OCI-M2 (cell line): ENCODE data around the gene PDE4A.
A peak's percentile ranks its signal among the peaks of the same experiment; 100 is the strongest.
"Not testable (repeated sequence)": the region's sequence is repeated elsewhere in the genome, so short reads cannot be mapped to it uniquely, and the experiment has no call there.

ENCODE experiments used
- DNase-seq: peaks from one replicate; lab custom pipeline; 2025; ENCODE audit not compliant: unreplicated experiment; lab: John Stamatoyannopoulos, UW

PDE4A gene

DNA sequence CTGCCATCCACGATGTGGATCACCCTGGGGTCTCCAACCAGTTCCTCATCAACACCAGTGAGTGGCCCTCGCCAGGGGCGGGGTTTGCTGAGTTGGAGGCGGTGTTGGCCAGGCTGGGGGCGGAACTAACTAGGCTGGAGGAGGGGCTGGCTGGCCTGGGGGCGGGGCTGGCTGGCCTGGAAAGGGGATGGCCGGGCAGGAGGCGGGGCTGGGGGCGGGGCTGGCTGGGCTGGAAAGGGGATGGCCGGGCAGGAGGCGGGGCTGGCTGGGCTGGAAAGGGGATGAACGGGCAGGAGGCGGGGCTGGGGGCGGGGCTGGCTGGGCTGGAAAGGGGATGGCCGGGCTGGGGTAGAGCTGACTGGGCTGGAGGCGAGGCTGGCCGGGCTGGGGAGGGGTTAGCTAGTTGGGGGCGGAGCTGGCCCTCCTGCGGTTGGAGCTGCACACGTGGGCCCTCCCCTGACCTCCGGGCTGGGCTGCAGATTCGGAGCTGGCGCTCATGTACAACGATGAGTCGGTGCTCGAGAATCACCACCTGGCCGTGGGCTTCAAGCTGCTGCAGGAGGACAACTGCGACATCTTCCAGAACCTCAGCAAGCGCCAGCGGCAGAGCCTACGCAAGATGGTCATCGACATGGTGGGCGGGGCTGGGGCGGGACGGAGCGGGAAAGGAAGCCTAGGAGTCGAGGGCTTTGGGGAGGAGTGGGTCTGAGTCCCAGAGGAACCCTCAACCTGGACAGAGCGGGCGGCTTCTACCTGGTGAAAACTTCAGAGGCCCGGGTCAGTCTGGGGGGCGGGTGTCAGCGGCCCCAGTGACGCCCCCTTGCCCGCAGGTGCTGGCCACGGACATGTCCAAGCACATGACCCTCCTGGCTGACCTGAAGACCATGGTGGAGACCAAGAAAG, 41.0 kb downstream of the PDE4A start:
- no peak for DNase-seq

DNA sequence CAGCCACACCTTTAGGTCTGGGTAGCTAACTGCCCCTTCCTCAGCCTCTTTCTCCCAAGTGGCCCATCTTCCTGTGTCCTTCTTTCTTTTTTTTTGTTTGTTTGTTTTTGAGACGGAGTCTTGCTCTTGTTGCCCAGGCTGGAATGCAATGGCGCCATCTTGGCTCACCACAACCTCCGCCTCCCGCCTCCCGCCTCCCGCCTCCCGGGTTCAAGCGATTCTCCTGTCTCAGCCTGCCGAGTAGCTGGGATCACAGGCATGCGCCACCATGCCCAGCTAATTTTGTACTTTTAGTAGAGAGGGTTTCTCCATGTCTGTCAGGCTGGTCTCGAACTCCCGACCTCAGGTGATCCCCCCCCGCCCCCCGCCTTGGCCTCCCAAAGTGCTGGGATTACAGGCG, 41.7 kb downstream of the PDE4A start:
- DNase-seq = not testable (repeated sequence)

DNA sequence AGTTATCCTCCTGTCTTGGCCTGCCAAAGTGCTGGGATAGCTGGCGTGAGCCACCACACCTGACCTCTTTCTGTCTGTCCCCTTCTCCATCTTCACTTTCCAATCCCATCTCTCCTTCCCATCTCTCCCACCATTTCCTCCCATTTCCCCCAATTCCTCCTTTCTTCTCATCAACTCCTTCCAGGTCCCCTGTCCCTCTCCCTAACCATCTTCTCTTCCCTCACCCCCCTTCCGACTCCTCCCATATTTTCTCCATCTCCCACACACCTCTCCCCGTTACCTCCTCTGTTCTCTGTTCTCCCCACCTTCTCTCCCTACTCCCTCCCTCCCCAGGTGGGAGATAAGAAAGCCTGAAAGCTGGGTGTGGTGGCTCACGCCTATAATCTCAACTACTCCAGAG, 42.2 kb downstream of the PDE4A start:
- DNase-seq = no peak

GRCh38 chr19:10464456-10464855, 44.1 kb downstream of the PDE4A start:
- no peak for DNase-seq

GRCh38 chr19:10467104-10467706, 46.9 kb downstream of the PDE4A start:
- no peak for DNase-seq

- DNase-seq = no peak
Observed at GRCh38 chr19:10468133-10468532, 47.8 kb downstream of the PDE4A start.

- DNase-seq = peak; percentile 86
Observed at GRCh38 chr19:10471909-10472308, 51.6 kb downstream of the PDE4A start.

DNA sequence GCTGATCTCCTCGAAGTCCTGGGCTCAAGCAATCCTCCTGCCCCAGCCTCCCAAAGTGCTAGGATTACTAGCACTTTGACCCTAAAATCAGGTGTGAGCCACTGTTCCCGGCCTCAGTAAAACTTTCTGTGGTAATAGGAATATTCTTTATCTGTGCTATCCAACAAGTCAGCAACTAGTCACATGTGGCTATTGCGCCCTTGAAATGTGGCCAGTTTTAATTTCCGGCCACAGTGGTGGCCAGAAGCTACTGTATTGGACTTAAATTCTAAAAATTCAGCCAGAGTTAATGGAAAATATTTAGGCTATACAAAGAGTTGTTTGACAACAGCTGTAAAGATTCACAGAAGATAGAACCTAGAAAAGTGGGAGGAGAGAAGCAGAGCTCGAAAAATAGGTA, 52.9 kb downstream of the PDE4A start:
- no peak for DNase-seq

GRCh38 chr19:10474962-10475451, 54.7 kb downstream of the PDE4A start:
- no peak for DNase-seq

DNA sequence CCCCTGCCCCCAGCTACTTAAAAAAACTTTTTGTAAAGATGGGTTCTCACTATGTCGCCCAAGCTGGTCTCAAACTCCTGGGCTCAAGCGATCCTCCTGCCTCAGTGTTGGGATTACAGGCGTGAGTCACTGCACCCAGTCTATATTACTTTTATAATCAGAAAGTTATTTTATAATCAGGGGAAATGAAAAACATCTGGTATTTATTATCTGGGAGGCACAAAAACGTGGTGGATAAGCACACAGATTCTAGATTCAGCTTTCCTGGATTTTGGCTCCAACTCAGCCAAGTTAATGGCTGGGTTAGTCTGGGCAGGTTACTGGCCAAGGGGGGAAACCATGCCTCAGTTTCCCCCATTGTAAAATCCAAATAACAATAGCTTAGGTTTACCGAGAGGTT, 58.1 kb downstream of the PDE4A start:
- DNase-seq = no peak

DNA sequence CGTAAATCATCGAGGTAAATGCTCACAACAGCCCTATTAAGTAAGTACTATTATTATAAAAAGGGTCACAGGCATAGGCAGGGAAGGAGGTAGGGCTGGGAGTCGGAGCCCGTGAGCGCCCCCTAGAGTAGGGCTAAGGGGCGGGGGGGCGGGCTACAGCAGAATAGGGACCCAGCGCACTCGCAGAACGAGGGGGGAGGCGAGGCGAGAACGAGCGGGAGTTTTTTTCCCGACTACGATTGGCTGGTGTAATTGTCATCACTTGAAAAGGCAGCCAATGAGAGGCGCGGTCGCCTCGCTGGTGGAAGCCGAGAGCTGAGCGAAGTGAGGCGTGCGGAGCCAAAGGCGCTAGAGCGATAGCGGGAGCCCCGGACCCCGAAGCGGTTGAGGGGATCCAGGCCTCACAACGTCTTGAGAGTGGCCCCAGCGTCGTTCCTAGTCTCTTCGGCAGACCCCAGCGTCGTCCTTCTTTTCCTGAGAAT, 58.6 kb downstream of the PDE4A start:
- DNase-seq = no peak

DNA sequence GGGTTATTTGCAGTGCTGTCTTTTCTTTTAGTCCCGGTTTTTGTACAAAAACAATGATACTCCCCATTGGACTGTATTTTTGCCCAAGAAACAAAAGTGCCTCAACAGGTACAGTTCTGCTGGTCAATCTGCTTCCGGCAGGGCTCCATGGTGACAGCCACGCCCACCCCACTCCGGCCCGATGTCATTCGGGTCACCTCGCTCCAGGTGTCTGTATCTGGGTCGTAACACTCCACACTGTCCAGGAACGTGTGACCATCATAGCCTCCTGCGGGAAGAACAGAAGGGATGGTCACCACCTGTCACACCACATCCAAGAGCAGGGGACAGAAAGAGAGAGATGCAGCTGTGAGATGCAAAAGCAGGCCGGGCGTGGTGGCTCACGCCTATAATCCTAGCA, 66.2 kb downstream of the PDE4A start:
- no peak for DNase-seq

DNA sequence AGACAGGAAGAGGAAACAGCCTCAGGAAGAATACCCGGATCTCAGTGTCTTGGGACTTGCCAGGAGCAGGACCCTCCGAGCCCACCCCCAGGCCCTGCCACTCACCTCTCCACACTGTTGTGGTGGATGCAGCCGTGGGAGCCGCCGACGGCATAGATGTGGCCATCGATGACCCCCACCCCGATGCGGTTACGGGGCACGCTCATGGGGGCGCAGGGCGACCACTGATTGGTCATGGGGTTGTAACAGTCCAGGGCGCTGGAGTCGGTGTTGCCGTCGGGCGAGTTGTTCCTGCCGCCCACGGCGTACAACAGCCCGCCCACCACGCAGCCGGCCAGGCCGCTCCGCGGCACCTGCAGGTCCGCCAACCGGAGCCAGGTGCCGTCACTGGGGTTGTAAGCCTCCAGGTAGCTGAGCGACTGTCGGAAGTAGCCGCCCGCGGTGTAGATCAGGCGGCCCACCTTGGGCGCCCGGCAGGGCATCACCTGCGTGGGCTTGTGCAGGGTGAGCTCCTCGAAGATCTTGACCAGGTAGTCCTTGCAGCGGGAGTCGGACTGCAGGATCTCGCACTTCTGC, 71.2 kb downstream of the PDE4A start:
- DNase-seq = no peak

DNA sequence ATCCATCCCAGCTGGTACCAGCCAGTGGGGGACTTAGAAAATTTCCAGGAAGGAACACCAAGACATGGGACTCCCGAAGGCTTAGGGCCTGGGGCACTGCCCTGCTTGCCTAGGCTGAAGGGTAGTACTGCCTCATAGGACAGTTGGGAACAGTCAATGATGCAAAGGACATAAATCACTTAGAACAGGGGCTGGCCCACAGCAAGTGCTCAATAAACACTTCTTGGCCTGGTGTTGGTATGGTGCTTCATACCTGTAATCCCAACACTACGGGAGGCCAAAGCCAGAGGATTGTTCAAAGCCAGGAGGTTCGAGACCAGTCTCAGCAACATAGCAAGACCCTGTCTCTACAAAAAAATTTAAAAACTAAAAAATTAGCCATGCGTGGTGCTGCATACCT, 77.0 kb downstream of the PDE4A start:
- no peak for DNase-seq

DNA sequence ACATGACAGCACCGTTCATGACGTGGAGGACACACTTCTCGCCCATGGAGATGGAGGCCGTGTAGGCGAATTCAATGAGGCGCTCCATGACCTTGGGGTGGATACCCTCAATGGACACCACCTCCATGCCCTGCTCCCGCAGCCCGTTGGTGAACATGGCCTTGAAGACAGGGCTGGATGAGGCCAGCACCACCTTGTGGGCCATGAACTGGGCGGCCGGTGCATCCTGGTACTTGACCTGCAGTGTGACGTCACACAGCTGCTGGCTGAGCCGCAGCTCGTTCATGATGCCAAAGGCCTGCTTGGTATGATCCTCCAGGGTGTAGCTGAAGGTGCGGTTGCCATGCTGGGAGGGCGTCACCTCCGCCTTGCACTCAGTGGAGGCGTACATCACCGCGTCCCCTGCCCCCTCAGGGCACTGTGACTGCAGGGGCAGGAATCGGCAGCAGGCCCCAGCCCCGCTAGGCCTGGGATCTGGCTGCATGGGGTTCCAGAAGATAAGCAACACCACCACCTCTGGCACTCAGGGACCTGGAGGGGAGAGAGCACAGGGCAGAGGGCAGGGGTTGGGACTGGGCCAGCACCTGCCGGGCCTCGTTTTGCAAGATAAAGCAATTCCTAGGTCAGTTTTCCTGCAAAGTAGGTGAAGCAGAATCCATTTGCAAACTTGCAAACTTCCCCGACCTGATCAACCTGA, 79.4 kb downstream of the PDE4A start:
- no peak for DNase-seq

- no peak for DNase-seq
Observed at GRCh38 chr19:10500247-10500592, 79.9 kb downstream of the PDE4A start.

GRCh38 chr19:10501971-10502523, 81.7 kb downstream of the PDE4A start:
- no peak for DNase-seq

DNA sequence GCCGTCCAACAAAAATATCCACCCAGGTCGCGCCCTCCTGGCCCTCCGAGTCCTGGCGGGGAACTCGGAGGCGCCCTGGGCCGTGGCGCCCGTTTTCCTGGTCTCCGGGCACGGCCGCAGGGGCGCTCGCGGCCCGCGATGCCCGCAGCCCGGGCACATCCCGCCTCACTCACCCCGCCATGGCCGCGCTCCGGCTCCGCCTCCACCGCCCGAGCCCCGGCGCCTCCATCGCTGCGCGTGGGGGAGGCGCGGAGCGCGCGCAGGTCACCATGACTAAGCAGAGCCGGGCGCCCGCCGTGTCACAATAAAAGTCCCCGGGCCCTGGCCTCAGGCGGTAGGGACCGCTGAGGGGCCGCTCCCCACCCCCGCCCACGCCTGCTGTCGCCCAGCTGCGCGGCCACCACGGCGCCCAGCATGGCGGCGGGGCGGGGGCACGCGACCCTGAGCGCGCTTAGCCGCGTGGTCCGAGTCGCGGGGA, 82.2 kb downstream of the PDE4A start:
- DNase-seq = peak; percentile 99

DNA sequence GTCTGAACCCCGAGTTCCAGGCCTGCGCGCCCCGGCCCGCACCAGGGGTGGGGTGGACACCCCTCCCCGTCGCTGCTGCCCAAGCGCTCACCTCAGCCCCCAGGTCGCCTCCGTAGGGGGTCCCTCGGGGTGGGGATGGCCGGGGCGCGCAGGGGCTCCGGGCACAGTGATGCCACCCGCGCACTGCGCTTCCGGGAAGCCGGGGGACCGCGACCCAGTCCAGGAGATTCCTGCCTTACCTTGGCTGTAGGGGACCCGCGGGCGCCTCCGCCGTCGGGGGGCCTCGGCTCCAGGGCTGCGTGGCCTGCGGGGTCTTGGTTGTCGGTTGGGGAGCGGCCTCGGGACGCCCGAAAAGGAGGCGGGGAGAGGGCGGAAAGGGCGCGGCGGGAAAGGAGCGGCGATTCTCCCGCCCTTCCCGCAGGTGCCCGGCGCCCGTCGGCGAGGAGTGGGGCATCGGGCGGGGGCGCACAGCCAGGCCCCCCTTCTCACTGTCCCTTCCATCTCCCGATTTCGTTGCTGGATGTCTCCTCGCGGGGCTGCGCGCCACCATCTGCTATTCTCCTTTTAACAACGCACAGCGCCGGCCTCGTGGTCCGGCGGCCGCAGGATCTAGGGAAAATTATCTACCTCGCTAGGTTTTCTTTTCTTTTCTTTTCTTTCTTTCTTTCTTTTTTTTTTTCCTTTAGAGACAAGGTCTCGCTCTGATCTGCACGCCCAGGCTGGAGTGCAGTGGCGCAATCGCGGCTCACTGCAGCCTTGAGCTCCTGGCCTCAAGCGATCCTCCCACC, 82.9 kb downstream of the PDE4A start, which contains the start of gene KEAP1:
Gene KEAP1, minus strand, starts transcription at position 355 of the 788 bp plus-strand sequence. CDS start 3,323 bp downstream, outside the sequence.
- peak; percentile 98 for DNase-seq
